Activated T-cell treated with anti-CD3 and anti-CD28 coated beads, Interleukin-2, amount 50 U/mL, for 1 hour (primary cell): ENCODE data around the gene DENND1C.

ENCODE experiments used
- DNase-seq: peaks from one replicate; pipeline ENCODE4 v3.0.0-alpha.2; 2020

Gene DENND1C

DNA sequence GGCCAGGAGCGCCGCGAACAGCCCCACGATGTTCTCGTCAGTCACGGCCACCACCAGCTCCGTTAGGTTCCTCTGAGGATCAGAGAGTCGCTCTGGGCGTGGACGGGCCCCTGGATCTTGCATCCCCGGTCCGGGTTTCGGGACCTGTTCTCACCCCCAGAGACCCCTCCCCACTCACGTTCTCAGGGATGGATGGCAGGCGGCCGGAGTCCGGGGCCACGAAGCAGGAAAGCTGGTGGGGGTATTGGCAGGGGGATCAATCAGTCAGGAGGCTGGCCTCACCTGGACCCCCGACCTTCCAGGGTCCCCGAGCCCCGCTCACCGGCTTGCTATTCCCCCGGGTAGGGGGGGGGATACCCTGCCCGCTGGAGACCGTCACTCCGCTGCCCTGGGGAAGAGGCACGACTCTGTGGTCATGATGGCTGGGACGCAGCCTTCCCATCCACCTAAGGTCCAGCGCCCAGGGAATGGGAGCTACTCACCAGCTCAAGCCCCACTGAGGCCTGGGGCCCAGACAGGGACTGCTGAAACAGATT is 4.6 kb downstream of the DENND1C start:
- DNase-seq = no peak

DNA sequence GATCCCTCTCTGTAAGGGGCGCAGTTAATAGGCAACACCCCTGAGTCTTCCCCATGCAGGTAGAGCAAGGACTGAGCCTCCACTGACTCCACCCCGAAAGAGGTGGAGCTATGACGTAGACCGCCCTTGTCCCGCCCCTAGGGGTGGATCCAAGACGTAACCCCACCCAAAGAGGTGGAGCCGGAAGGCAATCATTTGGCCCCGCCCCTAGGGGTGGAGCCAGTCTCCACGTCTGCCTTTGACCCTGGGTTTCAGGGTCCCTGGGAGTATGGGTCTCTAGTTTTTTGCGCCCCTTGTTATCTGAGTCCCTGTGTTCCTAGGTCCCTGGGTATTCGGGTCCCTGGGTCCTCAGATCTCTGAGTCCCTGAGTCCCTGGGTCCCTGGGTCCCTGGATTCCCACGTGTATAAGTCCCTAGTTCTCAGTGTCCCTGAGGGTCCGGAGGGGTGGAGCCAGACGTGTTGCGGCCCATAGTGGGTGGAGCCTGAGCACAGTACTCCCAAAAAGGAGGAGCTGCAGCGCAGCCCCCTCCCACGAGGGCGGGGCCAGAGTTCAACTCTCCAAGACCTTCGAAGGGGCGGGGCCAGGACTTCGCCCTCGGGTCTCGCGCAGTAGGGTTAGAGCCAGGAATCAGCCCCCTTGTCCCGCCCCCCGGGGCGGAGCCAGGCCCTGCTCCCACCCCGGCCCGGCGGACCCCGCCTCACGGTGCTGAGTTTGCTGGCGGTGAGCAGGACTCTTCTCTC is 5.3 kb downstream of the DENND1C start:
- peak; percentile 81 for DNase-seq

DNA sequence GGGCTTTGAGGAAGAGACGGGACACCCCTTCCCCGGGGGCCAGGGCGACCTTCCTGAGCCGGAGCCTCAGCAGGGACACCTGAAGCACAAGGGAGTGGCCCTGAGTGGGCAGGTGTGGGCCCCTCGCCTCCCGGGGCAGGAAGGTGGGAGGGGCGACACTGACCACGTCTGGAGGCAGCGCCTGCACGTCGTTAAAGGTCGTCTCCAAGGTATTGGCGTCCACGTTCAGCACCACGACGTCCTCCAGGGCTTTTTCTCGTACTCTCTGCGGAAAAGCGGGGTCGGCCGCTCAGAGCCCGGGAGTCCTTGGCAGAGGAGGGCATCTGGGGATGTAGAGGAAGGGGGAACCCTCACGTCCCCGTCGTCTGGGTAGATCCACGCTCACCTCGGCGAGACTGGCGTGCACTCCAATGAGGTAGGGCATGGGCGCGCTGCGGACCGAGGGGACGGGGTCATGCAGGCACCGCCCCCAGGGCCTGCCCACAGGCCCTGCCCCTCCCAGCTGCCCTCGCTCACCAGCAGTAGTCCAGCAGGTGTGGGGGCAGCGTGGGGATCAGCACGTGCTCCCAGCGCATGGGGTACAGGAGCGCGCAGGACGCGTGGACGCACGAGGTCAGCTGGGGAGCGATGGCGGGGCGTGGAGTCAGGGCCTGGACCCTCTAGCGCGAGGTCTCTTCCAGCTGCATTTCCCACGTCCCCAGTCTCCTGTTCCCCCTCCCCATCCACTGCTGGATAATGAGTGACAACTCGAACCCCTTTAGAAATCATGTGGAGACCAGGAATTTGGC is 6.1 kb downstream of the DENND1C start:
- no peak for DNase-seq

DNA sequence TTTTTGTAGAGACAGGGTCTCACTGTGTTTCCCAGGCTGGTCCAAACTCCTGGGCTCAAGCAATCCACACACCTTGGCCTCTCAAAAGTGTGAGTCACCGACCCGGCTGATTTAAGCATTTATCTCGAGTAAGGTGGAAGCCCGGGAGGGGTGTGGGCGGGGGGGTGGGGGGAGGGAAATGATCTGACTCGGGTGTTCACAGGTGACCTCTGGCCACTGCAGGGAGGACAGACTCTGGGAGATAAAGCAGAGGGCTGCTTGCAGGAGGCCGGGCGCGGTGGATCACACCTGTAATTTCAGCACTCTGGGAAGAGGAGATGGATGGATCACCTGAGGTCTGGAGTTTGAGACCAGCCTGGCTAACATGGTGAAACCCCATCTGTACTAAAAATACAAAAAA is 7.9 kb downstream of the DENND1C start:
- no peak for DNase-seq

DNA sequence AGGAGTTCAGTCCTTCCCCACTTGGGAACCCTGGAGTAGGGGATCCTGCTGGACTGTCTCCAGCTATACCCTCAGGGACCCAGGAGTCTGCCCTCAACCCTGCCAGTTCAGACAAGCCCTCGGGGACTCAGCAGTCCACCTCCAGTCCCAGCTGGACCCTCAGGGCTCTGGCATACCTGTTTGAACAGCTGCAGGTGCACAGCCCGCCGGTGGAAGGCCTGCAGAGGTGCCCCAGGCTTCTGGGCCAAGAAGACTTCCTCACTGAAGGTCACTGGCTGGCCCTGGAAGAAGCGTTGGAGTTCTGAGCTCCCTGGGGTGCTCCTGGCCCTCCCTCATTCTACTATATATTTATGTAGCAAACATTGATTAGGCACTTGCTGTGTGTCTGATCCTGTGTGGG is 8.9 kb downstream of the DENND1C start:
- no peak for DNase-seq

DNA sequence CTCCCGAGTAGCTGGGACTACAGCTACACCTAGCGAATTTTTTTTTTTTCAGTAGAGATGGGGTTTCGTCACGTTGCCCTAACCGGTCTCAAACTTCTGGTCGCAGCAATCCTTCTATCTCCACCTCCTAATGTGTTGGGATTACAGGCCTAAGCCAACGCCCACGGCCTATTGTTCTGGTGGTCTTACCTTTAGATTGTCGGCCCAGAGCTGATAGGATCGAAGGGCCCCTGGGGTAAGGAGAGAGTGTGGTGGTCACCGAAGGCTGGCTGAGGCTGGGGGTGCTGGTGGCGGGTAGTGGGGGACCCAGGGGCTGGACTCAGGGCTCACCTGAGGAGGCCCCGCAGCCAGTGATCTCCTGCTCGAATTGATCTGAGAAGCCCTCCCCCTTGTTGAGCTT is 10.5 kb downstream of the DENND1C start:
- DNase-seq = no peak

DNA sequence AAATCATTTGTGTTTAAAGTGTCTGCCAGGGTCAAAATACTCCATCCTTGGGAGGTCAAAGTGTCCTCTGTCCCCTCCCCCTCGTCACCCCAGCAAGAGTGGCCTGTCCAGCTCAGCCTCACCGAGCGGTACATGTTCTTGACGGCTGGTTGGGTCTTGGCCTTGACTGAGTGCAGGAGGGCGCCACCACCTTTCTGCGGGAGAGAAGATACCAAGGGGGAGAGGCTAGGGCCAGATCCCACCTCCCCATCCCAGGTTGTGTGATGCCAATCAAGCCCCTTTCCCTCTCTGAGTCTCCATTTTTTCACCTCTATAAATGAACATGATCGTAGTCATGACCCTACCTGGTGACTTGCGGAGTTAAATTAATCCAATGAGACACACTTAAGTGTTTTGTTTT is 11.4 kb downstream of the DENND1C start:
- no peak for DNase-seq

DNA sequence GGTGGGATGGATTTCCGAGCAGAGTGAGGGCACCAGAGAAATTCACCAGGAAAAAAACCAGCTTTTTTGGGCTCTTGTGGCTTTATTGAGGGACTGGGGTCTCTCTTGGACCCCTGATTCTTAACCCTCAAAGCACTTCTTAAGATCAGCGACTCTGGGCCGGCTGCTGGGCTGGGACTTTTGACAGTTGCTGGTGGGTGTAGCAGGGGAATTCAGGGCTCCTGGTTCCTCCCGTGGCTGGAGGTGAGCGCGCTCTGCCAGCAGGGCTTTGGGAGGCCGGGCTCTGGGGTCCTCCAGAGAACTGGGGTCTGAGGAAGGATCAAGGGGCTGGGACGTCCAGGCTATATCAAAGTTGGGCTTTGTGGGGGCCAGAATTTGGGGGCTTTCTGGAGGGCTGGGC is 14.2 kb downstream of the DENND1C start:
- no peak for DNase-seq

DNA sequence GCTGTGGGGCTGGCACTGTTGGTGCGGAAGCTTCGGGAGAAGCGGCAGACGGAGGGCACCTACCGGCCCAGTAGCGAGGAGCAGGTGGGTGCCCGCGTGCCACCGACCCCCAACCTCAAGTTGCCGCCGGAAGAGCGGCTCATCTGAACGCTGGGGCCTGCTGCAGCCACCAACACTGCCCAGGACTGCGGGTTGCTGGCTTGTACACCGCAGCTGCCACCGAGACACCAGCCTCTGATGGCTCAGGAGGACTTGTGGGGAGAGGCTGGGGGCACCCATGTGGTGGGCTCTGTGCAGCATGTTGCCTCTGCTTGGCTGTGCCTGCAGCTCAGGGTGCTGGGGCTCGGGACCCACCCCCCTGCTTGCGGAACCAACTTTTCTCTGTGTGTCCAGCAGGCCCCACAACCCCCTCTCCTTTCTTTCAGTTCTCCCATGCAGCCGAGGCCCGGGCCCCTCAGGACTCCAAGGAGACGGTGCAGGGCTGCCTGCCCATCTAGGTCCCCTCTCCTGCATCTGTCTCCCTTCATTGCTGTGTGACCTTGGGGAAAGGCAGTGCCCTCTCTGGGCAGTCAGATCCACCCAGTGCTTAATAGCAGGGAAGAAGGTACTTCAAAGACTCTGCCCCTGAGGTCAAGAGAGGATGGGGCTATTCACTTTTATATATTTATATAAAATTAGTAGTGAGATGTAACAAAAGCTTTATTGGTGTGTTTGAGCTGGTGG is 14.9 kb downstream of the DENND1C start:
- no peak for DNase-seq

DNA sequence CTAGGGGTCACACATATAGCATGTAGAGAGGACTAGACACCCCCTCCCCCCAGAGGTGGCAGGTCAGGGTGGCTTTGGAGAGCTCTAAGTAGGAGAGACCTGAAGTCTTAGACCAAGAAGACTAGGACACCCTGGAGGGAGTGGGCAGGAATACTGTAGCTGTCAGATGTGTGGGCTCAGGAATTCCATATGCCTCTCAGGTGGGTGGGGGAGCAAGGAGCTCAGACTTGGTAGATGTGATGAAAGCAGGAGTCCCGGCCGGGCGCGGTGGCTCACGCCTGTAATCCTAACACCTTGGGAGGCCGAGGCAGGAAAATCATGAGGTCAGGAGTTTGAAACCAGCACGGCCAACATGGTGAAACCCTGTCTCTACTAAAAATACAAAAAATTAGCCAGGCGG is 15.9 kb downstream of the DENND1C start:
- DNase-seq = no peak

DNA sequence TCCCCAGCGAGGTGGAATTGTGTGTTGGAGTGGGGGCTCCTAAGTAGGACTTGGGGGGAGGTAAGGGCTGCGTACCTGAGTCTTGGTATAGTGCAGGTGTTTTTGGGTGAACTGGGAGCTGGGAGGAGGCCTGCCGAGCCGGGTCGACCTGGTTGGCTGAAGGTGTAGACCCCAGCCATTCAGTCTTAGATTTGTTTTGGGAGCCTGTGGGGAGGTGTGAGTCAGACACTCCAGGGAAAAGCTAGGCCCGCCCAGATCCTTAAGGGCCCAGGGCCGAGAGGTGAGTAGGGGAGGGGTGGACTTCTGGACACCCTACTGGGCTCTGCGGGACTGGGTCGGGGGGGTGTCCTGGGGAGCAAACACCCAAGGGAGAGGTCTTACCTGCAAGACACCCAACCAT is 16.6 kb downstream of the DENND1C start:
- no peak for DNase-seq

DNA sequence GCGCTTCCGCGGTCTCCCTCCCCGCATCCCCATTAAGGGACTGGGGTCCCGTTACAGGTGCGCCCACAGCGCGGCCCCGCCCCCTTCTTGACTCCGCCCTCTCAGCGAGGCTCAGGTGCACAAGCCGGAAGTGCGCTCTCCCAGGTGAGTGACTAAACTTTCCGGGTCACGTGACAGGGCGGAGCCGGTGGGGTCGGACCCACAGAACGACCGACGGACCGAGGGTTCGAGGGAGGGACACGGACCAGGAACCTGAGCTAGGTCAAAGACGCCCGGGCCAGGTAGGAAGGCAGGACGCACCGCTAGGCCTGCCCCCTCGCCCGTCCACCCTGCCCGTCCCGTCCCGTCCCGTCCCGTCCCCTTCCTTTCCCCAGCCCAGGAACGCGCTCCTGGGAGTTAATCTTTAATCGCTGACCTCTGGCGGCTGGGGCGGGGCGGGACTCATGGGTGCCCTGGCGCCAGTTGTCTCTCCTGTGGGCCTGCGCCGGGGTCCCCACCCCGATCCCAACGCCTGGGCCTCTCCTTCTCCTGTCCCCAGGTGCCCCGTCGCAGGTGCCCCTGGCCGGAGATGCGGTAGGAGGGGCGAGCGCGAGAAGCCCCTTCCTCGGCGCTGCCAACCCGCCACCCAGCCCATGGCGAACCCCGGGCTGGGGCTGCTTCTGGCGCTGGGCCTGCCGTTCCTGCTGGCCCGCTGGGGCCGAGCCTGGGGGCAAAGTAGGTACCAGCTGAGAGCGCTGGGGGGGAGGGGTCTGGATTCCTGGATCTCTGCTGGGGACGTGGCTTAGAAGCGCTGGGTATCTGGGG is 17.3 kb downstream of the DENND1C start, which contains the start of gene CRB3:
CRB3 (plus strand) TSS at position 202 of the 804 bp plus-strand sequence; CDS start at position 633, 431 bp downstream.
- DNase-seq = peak; percentile 72

DNA sequence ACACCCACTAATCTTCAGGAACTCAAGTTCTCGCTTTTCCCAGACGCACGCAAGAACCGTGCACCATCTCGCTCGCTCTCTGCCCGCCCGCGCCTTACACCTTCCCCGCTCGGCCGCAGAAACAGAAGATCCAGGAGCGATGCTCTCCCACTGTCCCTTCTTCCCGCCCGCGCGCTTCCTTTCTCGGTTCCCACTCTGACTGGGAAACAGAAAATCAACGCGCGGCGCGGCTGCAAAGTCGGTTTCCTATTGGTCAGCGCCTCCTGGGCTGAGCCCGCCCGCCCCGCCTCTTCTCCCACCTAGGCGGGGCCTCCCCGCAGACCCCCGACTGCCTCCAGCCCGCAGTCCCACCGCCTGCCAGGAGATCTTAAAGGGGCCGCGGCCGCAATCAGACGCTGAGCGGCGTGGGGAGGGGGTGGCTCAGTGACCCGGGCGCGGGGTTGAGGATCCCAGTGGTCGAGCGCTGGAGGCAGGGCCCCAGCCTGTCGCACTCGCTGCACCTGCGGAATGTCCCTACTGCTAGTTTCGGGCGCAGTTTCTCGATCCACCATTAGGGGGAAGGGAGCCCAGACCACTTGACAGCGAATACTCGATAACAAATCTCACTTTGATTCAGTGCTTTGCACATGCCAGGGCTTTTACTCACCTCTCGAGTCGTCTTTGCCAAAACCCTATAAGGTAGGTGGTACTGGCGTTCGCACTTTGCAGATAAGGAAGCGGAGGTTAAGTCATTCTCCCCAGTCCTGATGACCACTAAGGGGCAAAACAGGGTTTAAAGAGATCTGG is 21.3 kb downstream of the DENND1C start:
- DNase-seq = peak; percentile 95

DNA sequence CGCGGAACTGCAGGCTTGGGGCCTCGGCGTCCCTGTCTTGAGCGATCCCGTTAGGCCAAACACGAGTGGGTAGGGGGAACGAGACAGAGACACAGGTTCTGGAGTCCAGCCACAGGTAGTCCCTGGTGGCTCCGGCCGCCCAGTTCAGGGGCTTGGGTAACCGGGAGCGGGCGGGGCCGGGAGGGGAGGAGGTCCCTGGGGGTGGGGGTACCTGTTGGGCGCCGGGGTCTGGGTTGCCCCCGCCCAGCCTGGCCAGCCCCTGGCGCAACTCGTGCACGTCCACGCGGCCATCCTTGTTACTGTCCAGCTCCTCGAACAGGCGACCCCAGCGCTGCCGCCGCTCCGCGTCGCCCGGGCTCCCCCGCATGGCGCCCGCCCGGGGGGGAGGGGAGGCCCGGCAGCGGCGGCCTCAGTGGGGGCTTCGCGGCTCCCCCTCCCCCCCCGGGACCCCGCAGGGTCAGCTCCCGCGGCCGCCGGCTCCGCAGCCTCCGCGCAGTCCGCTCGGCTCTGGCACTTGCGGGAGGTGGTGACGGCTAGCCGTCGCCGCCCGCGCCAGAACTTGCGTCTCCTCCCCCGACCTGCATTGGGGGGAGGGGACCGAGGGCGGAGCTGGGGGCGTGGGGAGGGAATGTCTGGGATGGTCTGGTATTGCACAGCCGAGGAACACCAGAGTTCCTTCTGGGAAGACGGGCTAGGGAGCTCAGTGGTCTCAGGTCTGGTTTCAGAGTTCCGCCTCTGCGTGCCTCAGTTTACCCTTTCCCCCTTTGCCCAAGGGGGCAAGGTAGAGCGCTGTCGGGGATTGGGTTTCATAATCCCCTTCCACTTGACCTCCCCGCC is 22.1 kb downstream of the DENND1C start, which contains the start of gene SLC25A23:
SLC25A23 (minus strand) TSS at position 531 of the 837 bp plus-strand sequence; CDS start at position 367, 164 bp downstream.
- peak; percentile 66 for DNase-seq

DNA sequence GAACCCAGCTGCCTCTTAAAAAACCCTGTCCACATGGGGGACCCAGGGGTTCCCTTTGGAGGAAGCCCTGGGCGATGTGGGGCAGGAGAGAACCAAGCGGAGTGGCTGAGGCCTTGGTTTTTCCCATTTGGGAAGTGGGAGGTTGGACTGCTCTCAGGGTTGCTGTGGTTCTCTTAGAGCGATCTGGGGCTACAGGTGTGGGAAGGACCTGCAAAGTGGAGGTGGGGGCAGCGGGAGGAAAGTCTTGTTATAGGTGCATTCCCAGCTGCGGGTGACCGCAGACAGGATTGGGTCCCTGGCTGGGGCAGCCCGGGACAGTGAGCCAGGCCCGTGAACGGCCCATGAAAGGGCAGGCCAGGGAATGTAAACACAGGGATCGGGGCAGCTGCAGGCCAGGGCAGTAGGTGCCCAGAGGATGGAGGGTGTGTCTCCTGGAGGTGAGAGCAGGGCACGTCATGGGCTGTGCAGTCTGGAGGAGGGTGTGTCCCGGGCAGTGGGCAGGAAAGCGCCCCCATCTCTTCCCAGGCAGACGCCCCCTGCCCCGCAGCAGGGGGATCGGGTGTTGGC is 22.8 kb downstream of the DENND1C start:
- no peak for DNase-seq

DNA sequence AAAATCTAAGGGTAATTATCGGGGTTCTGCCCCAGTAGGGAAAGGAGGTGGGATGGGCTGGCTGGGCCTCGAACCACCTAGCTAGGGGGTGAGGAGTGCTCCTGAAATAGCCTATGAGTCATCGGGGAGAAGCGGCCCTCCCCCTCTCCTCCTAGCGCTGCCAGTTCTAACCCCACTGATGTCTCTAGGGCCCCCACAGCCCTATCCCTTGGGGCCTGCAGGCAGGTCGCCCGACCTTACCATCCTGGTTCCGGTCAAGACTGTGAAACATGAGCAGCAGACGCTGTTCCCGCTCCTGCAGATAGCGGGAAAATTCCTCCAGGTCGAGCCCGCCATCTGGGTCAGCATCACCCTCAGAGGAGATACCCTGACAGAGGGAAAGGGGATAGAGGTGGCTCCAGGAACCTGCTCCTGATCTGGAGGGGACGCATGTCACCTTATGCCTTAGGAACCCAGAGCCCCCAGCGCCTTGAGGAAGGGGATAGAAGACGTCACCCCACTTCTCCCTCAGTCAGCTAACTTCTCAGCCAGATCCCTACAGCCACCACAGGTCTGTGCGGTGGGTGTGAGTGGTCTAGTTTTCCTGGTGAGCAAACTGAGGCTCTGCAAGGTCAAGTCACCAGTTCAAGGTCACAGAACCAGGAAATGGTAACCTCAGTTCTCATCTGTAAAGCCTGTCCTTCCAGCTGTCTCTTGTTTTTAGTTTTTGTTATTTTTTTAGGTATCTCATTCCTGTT is 23.5 kb downstream of the DENND1C start:
- DNase-seq = no peak

DNA sequence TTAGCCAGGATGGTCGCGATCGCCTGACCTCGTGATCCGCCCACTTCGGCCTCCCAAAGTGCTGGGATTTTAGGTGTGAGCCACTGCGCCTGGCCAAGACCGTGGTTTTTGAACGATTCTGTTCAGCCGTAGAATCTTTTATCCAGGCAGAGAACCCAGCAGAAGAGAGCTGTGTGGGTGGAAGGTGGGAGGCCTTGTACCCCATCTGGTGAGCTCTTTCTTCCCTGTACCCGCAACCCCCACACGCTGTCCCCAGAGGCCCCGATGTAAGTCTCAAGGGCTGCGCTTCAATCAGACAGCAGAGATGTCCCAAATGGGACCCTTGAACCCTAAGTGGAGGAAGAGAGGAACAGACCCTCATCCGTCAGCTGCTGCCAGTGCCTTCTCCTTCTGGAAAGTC is 25.7 kb downstream of the DENND1C start:
- no peak for DNase-seq

DNA sequence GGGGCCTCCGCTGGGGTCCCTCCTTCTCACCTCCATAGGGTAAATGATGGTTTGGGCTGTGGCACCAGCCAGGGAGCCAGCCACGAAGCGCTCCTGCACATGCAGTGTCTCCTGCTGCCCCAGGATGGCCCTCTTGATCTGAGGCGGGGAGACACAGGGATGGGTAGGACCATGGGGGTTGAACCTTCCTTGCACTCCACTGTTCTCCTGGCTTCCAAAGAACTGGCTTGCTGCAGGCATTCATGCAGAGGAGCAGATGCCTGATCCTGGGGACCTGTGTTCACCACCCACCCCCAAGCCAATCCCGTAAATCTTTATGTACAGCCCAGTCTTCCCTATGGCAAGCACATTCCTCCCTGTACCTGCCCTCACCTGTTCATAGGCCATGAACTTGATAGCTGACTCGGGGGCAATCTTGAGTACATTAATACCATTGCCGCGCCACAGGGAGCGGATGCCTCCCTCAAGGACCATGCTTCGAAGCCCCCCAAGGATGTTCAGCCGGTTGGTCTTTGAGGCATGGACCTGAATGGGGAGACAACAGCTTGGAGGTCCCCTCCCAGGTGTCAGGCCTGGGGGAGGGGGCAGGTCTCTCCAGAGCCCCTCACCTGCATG is 27.5 kb downstream of the DENND1C start:
- DNase-seq = no peak

DNA sequence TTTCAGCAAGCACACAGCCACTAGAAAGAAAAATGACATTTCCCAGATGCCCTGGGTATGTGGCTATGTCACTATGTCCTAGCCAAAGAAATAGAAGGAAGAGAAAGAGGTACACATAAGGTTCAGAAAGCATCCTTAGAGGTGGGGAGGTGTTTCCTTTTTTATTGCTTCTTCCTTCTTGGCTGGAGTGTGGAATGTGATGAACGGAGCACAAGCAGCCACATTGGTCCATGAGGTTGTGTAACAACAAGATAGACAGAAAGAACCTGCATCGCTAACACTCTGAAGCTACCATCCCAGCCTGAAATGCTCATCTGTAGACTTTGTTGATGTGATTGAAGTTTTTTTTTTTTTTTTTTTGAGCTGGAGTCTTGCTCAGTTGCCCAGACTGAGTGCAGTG is 28.7 kb downstream of the DENND1C start:
- DNase-seq = no peak
